Measurements from ENCODE around the gene LRRC52.

LRRC52 gene

GRCh38 chr1:165501970-165502348 is 41.8 kb upstream of the LRRC52 start:
- DNase-seq (ENCODE audit: low read depth): no peak
- TF ChIP-seq CTCF (conservative IDR thresholded peaks at IDR 0.05; ENCODE audit: low read depth, low read length): no peak
- no peak overlapping the region for H3K4me3 ChIP-seq (ENCODE audit: low read depth, low read length)

- H3K4me3 ChIP-seq (ENCODE audit: low read depth, low read length): no peak overlapping the region
- no peak for DNase-seq (ENCODE audit: low read depth)
- TF ChIP-seq CTCF (conservative IDR thresholded peaks at IDR 0.05; ENCODE audit: low read depth, low read length): no peak
Observed at GRCh38 chr1:165507570-165507969, 36.2 kb upstream of the LRRC52 start.

GRCh38 chr1:165508291-165508690 is 35.5 kb upstream of the LRRC52 start:
- no peak for DNase-seq (ENCODE audit: low read depth)
- TF ChIP-seq CTCF (conservative IDR thresholded peaks at IDR 0.05; ENCODE audit: low read depth, low read length): no peak
- no peak overlapping the region for H3K4me3 ChIP-seq (ENCODE audit: low read depth, low read length)

GRCh38 chr1:165512816-165513215 is 31.0 kb upstream of the LRRC52 start:
- no peak for TF ChIP-seq CTCF (conservative IDR thresholded peaks at IDR 0.05; ENCODE audit: low read depth, low read length)
- no peak for DNase-seq (ENCODE audit: low read depth)
- H3K4me3 ChIP-seq (ENCODE audit: low read depth, low read length): no peak overlapping the region

GRCh38 chr1:165516469-165516868 is 27.3 kb upstream of the LRRC52 start:
- no peak overlapping the region for H3K4me3 ChIP-seq (ENCODE audit: low read depth, low read length)
- no peak for TF ChIP-seq CTCF (conservative IDR thresholded peaks at IDR 0.05; ENCODE audit: low read depth, low read length)
- DNase-seq (ENCODE audit: low read depth): no peak

- DNase-seq (ENCODE audit: low read depth): no peak
- TF ChIP-seq CTCF (conservative IDR thresholded peaks at IDR 0.05; ENCODE audit: low read depth, low read length): no peak
- no peak overlapping the region for H3K4me3 ChIP-seq (ENCODE audit: low read depth, low read length)
Observed at GRCh38 chr1:165520646-165521045, 23.2 kb upstream of the LRRC52 start.

- H3K4me3 ChIP-seq (ENCODE audit: low read depth, low read length): no peak overlapping the region
- no peak for TF ChIP-seq CTCF (conservative IDR thresholded peaks at IDR 0.05; ENCODE audit: low read depth, low read length)
- DNase-seq (ENCODE audit: low read depth): no peak
Observed at GRCh38 chr1:165524639-165525285, 19.0 kb upstream of the LRRC52 start.
